Choroid plexus epithelial cell (primary cell): ENCODE measurements around the gene LRP1B.

Source experiments
- DNase-seq: peaks from one replicate; pipeline ENCODE4 v3.0.0-alpha.2; 2010; ENCODE audit warnings: low read depth
- H3K4me3 ChIP-seq: 2 replicates; pipeline ENCODE4 v1.5.1; 2011; ENCODE audit warnings: low read depth, mild to moderate bottlenecking, control low read depth, low read length, moderate library complexity
- TF ChIP-seq, protein P1 (sequence below): conservative IDR thresholded peaks from 2 replicates; pipeline ENCODE4 v1.5.1; 2011; ENCODE audit warnings: low read depth, mild to moderate bottlenecking, control low read depth, inconsistent platforms, low read length, moderate library complexity

The LRP1B gene

DNA sequence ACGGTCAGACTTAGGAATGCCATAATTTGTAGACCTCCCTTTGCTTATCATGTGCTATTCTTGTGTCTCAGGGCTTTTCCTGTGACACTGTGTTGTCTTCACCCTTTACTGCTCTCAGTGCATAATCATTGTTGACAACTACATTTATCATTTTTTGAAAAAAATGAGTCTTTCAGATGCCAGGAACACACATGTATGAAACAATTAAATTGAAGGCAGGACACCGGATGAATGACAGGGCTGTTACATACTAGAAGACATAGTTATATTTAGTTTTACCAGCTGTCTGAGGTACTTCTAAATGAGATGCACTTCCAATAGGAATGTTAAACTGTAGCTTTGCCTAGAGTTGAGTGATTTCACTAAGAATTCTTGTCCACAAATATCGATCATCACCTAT lies 243.5 kb downstream of the LRP1B start:
- TF ChIP-seq, protein P1, sequence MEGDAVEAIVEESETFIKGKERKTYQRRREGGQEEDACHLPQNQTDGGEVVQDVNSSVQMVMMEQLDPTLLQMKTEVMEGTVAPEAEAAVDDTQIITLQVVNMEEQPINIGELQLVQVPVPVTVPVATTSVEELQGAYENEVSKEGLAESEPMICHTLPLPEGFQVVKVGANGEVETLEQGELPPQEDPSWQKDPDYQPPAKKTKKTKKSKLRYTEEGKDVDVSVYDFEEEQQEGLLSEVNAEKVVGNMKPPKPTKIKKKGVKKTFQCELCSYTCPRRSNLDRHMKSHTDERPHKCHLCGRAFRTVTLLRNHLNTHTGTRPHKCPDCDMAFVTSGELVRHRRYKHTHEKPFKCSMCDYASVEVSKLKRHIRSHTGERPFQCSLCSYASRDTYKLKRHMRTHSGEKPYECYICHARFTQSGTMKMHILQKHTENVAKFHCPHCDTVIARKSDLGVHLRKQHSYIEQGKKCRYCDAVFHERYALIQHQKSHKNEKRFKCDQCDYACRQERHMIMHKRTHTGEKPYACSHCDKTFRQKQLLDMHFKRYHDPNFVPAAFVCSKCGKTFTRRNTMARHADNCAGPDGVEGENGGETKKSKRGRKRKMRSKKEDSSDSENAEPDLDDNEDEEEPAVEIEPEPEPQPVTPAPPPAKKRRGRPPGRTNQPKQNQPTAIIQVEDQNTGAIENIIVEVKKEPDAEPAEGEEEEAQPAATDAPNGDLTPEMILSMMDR = no peak
- H3K4me3 ChIP-seq = no peak overlapping the region
- DNase-seq = no peak

DNA sequence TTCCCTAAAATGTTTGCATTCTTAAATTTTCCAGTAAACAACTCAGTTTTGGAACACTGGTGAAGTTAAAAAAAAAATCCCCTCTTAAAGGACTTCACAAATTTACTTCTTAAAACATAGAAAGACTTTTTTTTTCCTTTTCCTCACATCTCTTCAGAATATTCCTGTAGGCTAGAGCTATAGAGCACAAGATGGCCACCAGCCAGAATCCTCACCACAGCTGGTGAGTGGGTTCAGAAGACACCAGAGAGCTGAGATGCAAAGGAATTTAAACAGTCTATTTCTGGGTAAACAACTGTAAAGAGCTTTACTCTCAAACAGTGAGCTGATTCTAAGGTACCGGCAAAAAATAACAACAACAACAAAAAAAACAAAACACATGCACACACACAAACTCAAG lies 252.8 kb downstream of the LRP1B start:
- TF ChIP-seq, protein P1 = no peak
- peak; percentile 41 for DNase-seq

DNA sequence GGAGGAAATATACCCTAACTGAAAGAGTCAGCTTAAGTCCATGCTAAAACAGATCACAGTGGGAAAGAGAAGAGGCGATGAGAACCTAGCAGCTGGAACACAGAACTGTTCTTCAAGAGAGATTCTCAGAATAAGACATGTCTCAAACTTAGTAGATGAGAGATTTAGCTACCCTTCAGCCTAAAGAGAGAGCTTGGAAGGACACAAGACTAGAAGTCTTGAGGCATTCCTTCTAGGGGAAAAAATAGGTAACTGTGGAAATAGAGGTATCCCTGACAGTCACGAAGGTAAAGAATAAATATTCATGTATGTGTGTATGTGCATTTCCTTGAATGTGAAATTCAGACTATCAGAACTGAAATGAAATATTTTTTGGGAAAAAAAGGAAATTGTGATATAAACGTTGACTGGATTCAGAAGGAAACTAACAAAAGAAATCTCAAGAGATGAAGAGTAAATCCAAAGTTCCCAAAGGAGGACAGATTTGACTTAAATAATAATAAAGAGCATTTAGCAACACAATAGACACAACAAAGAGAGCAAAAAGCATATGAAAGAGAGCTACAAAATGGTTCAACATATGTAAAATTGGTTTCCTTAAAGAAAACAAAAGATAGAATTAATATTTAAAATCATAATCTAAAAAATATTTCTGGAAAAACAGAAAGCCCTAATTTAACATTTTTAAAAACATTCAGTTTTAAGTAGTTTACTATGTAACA lies 258.7 kb downstream of the LRP1B start:
- no peak overlapping the region for H3K4me3 ChIP-seq
- TF ChIP-seq, protein P1 = no peak
- no peak for DNase-seq

More for the DNA sequence above, 252.8 kb downstream of the LRP1B start:
- H3K4me3 ChIP-seq = no peak overlapping the region

DNA sequence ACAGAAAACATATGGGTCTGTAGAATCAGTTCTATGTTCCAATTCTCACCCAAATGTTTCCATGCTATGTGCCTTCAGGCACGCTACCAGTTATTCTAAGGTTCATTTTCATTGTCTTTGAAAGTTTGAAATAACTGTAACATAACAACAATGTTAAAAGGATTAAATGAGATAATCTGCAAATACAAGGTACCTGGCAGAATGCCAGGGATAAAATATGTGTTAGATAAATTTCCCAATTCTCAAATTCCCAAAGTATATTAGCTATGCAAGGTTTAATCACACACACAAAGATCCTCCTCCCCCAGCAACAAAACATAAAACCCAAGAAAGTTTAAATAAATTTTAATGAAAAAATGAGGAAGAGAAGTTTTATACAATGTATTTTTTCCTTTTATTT lies 261.2 kb downstream of the LRP1B start:
- TF ChIP-seq, protein P1 = no peak
- DNase-seq = no peak

DNA sequence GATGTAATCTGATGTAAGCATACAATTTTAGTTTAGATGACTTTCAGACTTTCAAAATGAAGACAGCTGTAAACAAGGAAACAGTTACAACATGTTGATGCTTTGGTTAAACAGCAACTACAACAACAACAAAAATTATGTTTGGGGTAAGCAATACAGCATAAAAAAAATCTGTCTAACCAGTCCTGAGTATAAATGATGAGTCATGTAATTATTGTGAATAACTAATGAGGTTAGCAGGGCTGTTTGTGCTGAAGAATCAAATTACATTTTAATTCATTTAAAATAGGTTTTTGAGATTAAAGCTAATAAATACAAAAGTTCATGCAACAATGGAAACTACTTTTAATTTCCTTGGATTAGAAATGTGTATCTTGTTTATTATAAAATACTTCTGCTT lies 266.9 kb downstream of the LRP1B start:
- no peak for DNase-seq
- TF ChIP-seq, protein P1 = no peak
- H3K4me3 ChIP-seq = no peak overlapping the region

More for the DNA sequence above, 261.2 kb downstream of the LRP1B start:
- H3K4me3 ChIP-seq = no peak overlapping the region

DNA sequence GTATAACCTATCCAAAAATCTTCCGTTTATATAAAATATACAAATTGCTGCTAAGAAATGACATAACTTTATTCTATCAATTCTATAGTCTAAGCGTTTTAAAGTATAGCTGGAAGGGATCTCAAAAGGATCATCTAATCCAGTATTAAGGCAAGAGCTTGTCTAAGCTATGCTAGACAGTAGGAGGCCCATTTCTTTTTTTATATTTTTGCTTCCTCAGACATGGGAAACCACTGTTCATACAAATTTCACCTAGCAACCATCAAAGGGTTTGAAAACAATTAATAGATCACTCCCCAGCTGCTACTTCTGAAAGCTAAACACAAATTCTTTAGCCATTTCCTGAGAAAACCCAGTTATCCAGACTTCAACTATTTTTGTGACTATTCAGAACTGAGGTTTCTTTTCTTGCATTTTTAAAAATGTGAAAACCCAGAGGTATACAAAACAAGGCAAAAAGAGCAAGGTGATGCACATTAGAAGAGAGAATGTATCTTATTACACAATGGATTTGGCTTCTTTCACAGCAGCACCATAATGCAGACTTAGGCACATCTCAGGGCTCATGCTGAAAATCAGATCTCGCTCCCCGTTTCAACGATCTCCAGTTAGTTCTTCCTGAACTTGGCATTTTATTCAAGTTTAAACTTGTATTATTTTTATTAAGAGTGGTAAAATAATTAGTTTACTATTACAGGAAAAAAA lies 274.4 kb downstream of the LRP1B start:
- H3K4me3 ChIP-seq = no peak overlapping the region
- DNase-seq = no peak
- TF ChIP-seq, protein P1 = no peak
